H1 (cell line): ENCODE results near the gene FRMD3. TPM values are rescaled to one million over a fixed set of nuclear protein-coding genes. Genes with fewer than 3 reads are reported as not detected.

Experiments
- BCL11A ChIP-seq, 2 experiments: IDR thresholded peaks; one replicate each; pipeline ENCODE4 v1.6.1; 2011; ENCODE audit warnings: low read depth in 2 of 2, low read length in 2 of 2, mild to moderate bottlenecking in 2 of 2
- CHD7 ChIP-seq: fragments of 300-600 bp; sonication (generic); IDR thresholded peaks from 2 replicates; pipeline ENCODE4 v1.7.1; 2012; ENCODE audit warnings: low read length, moderate library complexity, mild to moderate bottlenecking, inconsistent platforms; ENCODE audit not compliant: insufficient replicate concordance
- MAFK ChIP-seq: IDR thresholded peaks from 2 replicates; pipeline ENCODE4 v1.6.1; 2012; ENCODE audit warnings: low read depth, mild to moderate bottlenecking, improper control_type of control experiment, low read length
- RXRA ChIP-seq: IDR thresholded peaks from 2 replicates; pipeline ENCODE4 v1.6.1; 2011; ENCODE audit warnings: low read depth, mild to moderate bottlenecking, low read length, moderate library complexity; ENCODE audit not compliant: insufficient read depth
- TEAD4 ChIP-seq: IDR thresholded peaks from 2 replicates; pipeline ENCODE4 v1.6.1; 2012; ENCODE audit warnings: low read depth, low read length, inconsistent platforms, mixed read lengths
- polyA plus RNA-seq, 7 experiments: library from polyadenylated mRNA; depleted of rRNA in 3 of 7; stranded (reverse) in 5 of 7; unstranded in 2 of 7; fragments of >200 nt in 5 of 7; fragments of 200-250 nt in 2 of 7; gene quantifications; 1 replicate in 5 of 7; 2 replicates in 1 of 7; 4 replicates in 1 of 7; pipeline versions ENCODE4 v1.2.1 to v1.2.3, GENCODE V29; 2011 to 2013; ENCODE audit warnings: missing spikeins in 2 of 7, mixed read lengths in 2 of 7
- total RNA-seq: library from RNA; stranded (reverse); fragmentation: NEBNext Ultra II Directional; extraction: Animal tissue kit (Norgen Biotek cat#: 25700); gene quantifications from 2 replicates; pipeline ENCODE4 v1.2.1, GENCODE V29; 2021

The FRMD3 gene
- total and polyA plus RNA-seq, 2 of the 8 experiments (the other 6 are each of a cell fraction or from before 2014, with no cell fraction given): 0.15 to 1.4 TPM

- TF ChIP-seq CHD7 (no peak), BCL11A (IDR thresholded peaks at IDR 0.05; ENCODE audit: low read depth in 2 of 2, low read length in 2 of 2) (no peak), TEAD4 (no peak), MAFK (no peak), RXRA (no peak)
Measured at GRCh38 chr9:83472221-83472665, 66.0 kb downstream of the FRMD3 start (continued).
